GM23338 (cell line): ENCODE measurements around the gene CDH23. TPM values are rescaled to one million over a fixed set of nuclear protein-coding genes. Genes with fewer than 3 reads are reported as not detected.

Experiments
- ATAC-seq: fragments of 200-7000 bp; cut with Tn5 transposase; 3 replicates; pipeline ENCODE4 v1.9.1; 2020
- DNase-seq: peaks from one replicate; pipeline ENCODE4 v3.0.0-alpha.2; 2015; ENCODE audit warnings: low spot score
- H2AFZ ChIP-seq: fragments of 200-600 bp; sonication (generic); 2 replicates; pipeline ENCODE4 v1.8.0; 2016; ENCODE audit warnings: antibody characterized with exemption, mild to moderate bottlenecking, moderate library complexity
- H3F3A ChIP-seq: fragments of 200-600 bp; sonication (generic); replicated peaks from 2 replicates; pipeline ENCODE4 v1.8.0; 2017; ENCODE audit warnings: antibody characterized with exemption, mixed run types, low read depth
- H3K27ac ChIP-seq: fragments of 200-600 bp; sonication (generic); 2 replicates; pipeline ENCODE4 v1.6.1; 2016; ENCODE audit warnings: low read depth
- H3K27me3 ChIP-seq: fragments of 200-600 bp; sonication (generic); 2 replicates; pipeline ENCODE4 v1.8.0; 2016; ENCODE audit warnings: mild to moderate bottlenecking, mixed run types, moderate library complexity; ENCODE audit not compliant: insufficient read depth
- H3K36me3 ChIP-seq: fragments of 200-600 bp; sonication (generic); 2 replicates; pipeline ENCODE4 v1.8.0; 2016; ENCODE audit warnings: mild to moderate bottlenecking; ENCODE audit not compliant: insufficient read depth
- H3K4me1 ChIP-seq: fragments of 200-600 bp; sonication (generic); 2 replicates; pipeline ENCODE4 v1.8.0; 2016; ENCODE audit warnings: mild to moderate bottlenecking, moderate library complexity; ENCODE audit not compliant: insufficient read depth
- H3K4me2 ChIP-seq: fragments of 200-600 bp; sonication (generic); 2 replicates; pipeline ENCODE4 v1.7.1; 2017; ENCODE audit warnings: mixed run types
- H3K4me3 ChIP-seq: fragments of 200-600 bp; sonication (generic); 2 replicates; pipeline ENCODE4 v1.6.1; 2016; ENCODE audit warnings: mixed run types
- H3K79me2 ChIP-seq: fragments of 200-600 bp; sonication (generic); replicated peaks from 2 replicates; pipeline ENCODE4 v1.8.0; 2017; ENCODE audit warnings: mild to moderate bottlenecking; ENCODE audit not compliant: insufficient read depth
- H3K9me2 ChIP-seq: fragments of 200-600 bp; sonication (generic); 2 replicates; pipeline ENCODE4 v1.8.0; 2017; ENCODE audit not compliant: insufficient read depth
- H4K20me1 ChIP-seq: fragments of 200-600 bp; sonication (generic); replicated peaks from 2 replicates; pipeline ENCODE4 v1.8.0; 2017; ENCODE audit warnings: mild to moderate bottlenecking; ENCODE audit not compliant: insufficient read depth
- H3K27ac Mint-ChIP-seq: 2 replicates; pipeline ENCODE4 v1.8.0; 2020; ENCODE audit warnings: inconsistent platforms, mild to moderate bottlenecking, moderate library complexity, mixed read lengths
- H3K27me3 Mint-ChIP-seq: 3 replicates; pipeline ENCODE4 v1.8.0; 2022; ENCODE audit warnings: low read depth, mild to moderate bottlenecking, moderate library complexity, mixed read lengths, inconsistent platforms; ENCODE audit not compliant: insufficient read depth, poor library complexity
- H3K36me3 Mint-ChIP-seq: 3 replicates; pipeline ENCODE4 v1.8.0; 2021; ENCODE audit warnings: low read depth, mild to moderate bottlenecking, inconsistent platforms, moderate library complexity, mixed read lengths
- H3K4me1 Mint-ChIP-seq: 3 replicates; pipeline ENCODE4 v1.8.0; 2020; ENCODE audit warnings: mild to moderate bottlenecking, inconsistent platforms, mixed read lengths
- H3K4me3 Mint-ChIP-seq: 3 replicates; pipeline ENCODE4 v1.8.0; 2021; ENCODE audit warnings: moderate library complexity, mild to moderate bottlenecking, inconsistent platforms, mixed read lengths
- H3K9me3 Mint-ChIP-seq: 3 replicates; pipeline ENCODE4 v1.8.0; 2020; ENCODE audit warnings: moderate library complexity, mild to moderate bottlenecking, inconsistent platforms, mixed read lengths
- CREB1 ChIP-seq: fragments of 250-450 bp; sonication (Bioruptor Pico); IDR thresholded peaks from 2 replicates; pipeline ENCODE4 v1.5.0; 2020; ENCODE audit warnings: low read depth, mild to moderate bottlenecking, moderate library complexity
- CTCF ChIP-seq, 2 experiments: fragments of 200-600 bp in 1 of 2; sonication (generic) in 1 of 2; conservative IDR thresholded peaks; 2 replicates each; pipeline versions ENCODE4 v1.5.1 to v1.6.1; 2016 to 2017; ENCODE audit warnings: antibody characterized with exemption in 2 of 2, low read depth in 2 of 2, mild to moderate bottlenecking in 2 of 2, moderate library complexity in 1 of 2
- ETS1 ChIP-seq: IDR thresholded peaks from 2 replicates; pipeline ENCODE4 v1.6.1; 2016; ENCODE audit warnings: antibody characterized with exemption
- EZH2 ChIP-seq: fragments of 200-600 bp; sonication (generic); IDR thresholded peaks from one replicate; pipeline ENCODE4 v1.8.0; 2017; ENCODE audit warnings: antibody characterized with exemption, mild to moderate bottlenecking, low read depth; ENCODE audit not compliant: unreplicated experiment
- EZH2phosphoT487 ChIP-seq: fragments of 200-600 bp; sonication (generic); IDR thresholded peaks from one replicate; pipeline ENCODE4 v1.8.1; 2018; ENCODE audit warnings: antibody characterized with exemption; ENCODE audit not compliant: unreplicated experiment
- JUNB ChIP-seq: IDR thresholded peaks from one replicate; pipeline ENCODE4 v1.6.1; 2016; ENCODE audit warnings: antibody characterized with exemption; ENCODE audit not compliant: unreplicated experiment
- NANOG ChIP-seq: IDR thresholded peaks from 2 replicates; pipeline ENCODE4 v1.6.1; 2016; ENCODE audit warnings: antibody characterized with exemption, borderline replicate concordance
- REST ChIP-seq: IDR thresholded peaks from one replicate; pipeline ENCODE4 v1.6.1; 2018; ENCODE audit warnings: antibody characterized with exemption; ENCODE audit not compliant: unreplicated experiment
- STAT1 ChIP-seq: IDR thresholded peaks from one replicate; pipeline ENCODE4 v1.6.1; 2016; ENCODE audit warnings: antibody characterized with exemption; ENCODE audit not compliant: unreplicated experiment
- ZNF114 ChIP-seq: fragments of 250-450 bp; sonication (Bioruptor Pico); IDR thresholded peaks from 2 replicates; pipeline ENCODE4 v1.5.0; 2020; ENCODE audit warnings: mild to moderate bottlenecking, moderate library complexity
- ZNF331 ChIP-seq: fragments of 250-450 bp; sonication (Bioruptor Pico); IDR thresholded peaks from 2 replicates; pipeline ENCODE4 v1.5.0; 2020; ENCODE audit warnings: low read depth, mild to moderate bottlenecking, moderate library complexity
- polyA plus RNA-seq: library from polyadenylated mRNA; unstranded; fragments of >200 nt; fragmentation: Nextera tagmentation; extraction: Ambion mirVana; gene quantifications from 2 replicates; pipeline ENCODE4 v1.2.1, GENCODE V29; 2016
- total RNA-seq: library from RNA; depleted of rRNA; stranded (reverse); fragments of >200 nt; shearing (Covaris generic); gene quantifications from 2 replicates; pipeline ENCODE4 v1.2.3, GENCODE V29; 2014

Gene CDH23
- total and polyA plus RNA-seq, 2 experiments from 2014 or later, result 0.95 to 4.3 TPM

GRCh38 chr10:71423901-71424300 lies 27.2 kb downstream of the CDH23 start (continued):
- TF ChIP-seq JUNB (no peak), EZH2 (no peak), CREB1 (CRISPR knock-in tag) (no peak), EZH2phosphoT487 (no peak), CTCF (conservative IDR thresholded peaks at IDR 0.05; ENCODE audit: low read depth in 2 of 2) (no peak), ETS1 (no peak), REST (no peak), STAT1 (no peak), ZNF331 (CRISPR knock-in tag) (no peak), ZNF114 (no peak)

- ATAC-seq, result no peak
- no peaks in the 10 kb centered on the region for H3K27me3 ChIP-seq
- Mint-ChIP-seq H3K36me3 (no peaks in the 10 kb centered on the region), H3K27me3 (peaks cover 8% of the 10 kb centered on the region), H3K27ac (no peak overlapping the region), H3K9me3 (no peaks in the 10 kb centered on the region), H3K4me3 (no peak overlapping the region), H3K4me1 (peaks cover 8% of the 10 kb centered on the region)
- no peak overlapping the region for H3K27ac ChIP-seq
- no peak overlapping the region for H3K4me2 ChIP-seq
- H3K9me2 ChIP-seq, result no peaks in the 10 kb centered on the region
- no peaks in the 10 kb centered on the region for H3F3A ChIP-seq
- H3K36me3 ChIP-seq, result no peaks in the 10 kb centered on the region
- no peaks in the 10 kb centered on the region for H3K79me2 ChIP-seq
- H4K20me1 ChIP-seq, result no peaks in the 10 kb centered on the region
- no peak overlapping the region for H2AFZ ChIP-seq
- no peaks in the 10 kb centered on the region for H3K4me1 ChIP-seq
- H3K4me3 ChIP-seq, result no peak overlapping the region
- DNase-seq, result no peak
- TF ChIP-seq NANOG (no peak), STAT1 (no peak), ETS1 (no peak)
Observed at GRCh38 chr10:71424496-71425194, 27.9 kb downstream of the CDH23 start.
